HG03066 (cell line): ENCODE measurements around the gene PPP1R12A.
"Not testable (repeated sequence)": the region's sequence is repeated elsewhere in the genome, so short reads cannot be mapped to it uniquely, and the experiment has no call there.

Experiments used
- ATAC-seq: cut with Tn5 transposase; IDR thresholded peaks from one replicate; pipeline ENCODE4 v1.9.1; 2021; ENCODE audit warnings: low read depth; ENCODE audit not compliant: unreplicated experiment

PPP1R12A gene

GRCh38 chr12:79847417-79847816 is 87.5 kb downstream of the PPP1R12A start:
- ATAC-seq = no peak

- no peak for ATAC-seq
These were observed 90.2 kb downstream of the PPP1R12A start for GRCh38 chr12:79844693-79845092.

- ATAC-seq = no peak
These were observed 90.9 kb downstream of the PPP1R12A start for GRCh38 chr12:79843978-79844377.

GRCh38 chr12:79842630-79843029 is 92.3 kb downstream of the PPP1R12A start:
- ATAC-seq = no peak

GRCh38 chr12:79841878-79842265 is 93.0 kb downstream of the PPP1R12A start:
- ATAC-seq = no peak

- ATAC-seq = no peak
These were observed 93.5 kb downstream of the PPP1R12A start for GRCh38 chr12:79841248-79841877.

- ATAC-seq = no peak
These were observed 96.5 kb downstream of the PPP1R12A start for GRCh38 chr12:79838359-79838758.

- no peak for ATAC-seq
These were observed 97.3 kb downstream of the PPP1R12A start for GRCh38 chr12:79837575-79837974.

- ATAC-seq = no peak
These were observed 99.5 kb downstream of the PPP1R12A start for GRCh38 chr12:79835377-79835843.

GRCh38 chr12:79834712-79835376 is 100.1 kb downstream of the PPP1R12A start:
- no peak for ATAC-seq

- no peak for ATAC-seq
These were observed 104.5 kb downstream of the PPP1R12A start for GRCh38 chr12:79830440-79830839.

GRCh38 chr12:79828924-79829323 is 106.0 kb downstream of the PPP1R12A start:
- no peak for ATAC-seq

- no peak for ATAC-seq
These were observed 107.4 kb downstream of the PPP1R12A start for GRCh38 chr12:79827484-79827883.

- no peak for ATAC-seq
These were observed 108.4 kb downstream of the PPP1R12A start for GRCh38 chr12:79826267-79827128.

GRCh38 chr12:79822475-79822874 is 112.4 kb downstream of the PPP1R12A start:
- ATAC-seq = no peak

GRCh38 chr12:79818856-79819255 is 116.0 kb downstream of the PPP1R12A start:
- ATAC-seq = no peak

- not testable (repeated sequence) for ATAC-seq
These were observed 150.4 kb downstream of the PPP1R12A start for GRCh38 chr12:79784366-79785065.

GRCh38 chr12:79782172-79782900 is 152.6 kb downstream of the PPP1R12A start:
- ATAC-seq = no peak

- ATAC-seq = no peak
These were observed 156.0 kb downstream of the PPP1R12A start for GRCh38 chr12:79778802-79779448.

GRCh38 chr12:79776111-79776510 is 158.8 kb downstream of the PPP1R12A start:
- no peak for ATAC-seq
